ENCODE data around the gene BMPER.

- TF ChIP-seq RFX5 (IDR thresholded peaks at IDR 0.05; ENCODE audit: borderline replicate concordance, low read depth, low read length) = no peak
- no peak for TF ChIP-seq POLR2AphosphoS5 (IDR thresholded peaks at IDR 0.05; ENCODE audit: low read depth, low read length)
- TF ChIP-seq MAX (IDR thresholded peaks at IDR 0.05) = no peak
- TF ChIP-seq YY1 (IDR thresholded peaks at IDR 0.05; ENCODE audit: low read depth, low read length) = no peak
- no peak for TF ChIP-seq EP300 (IDR thresholded peaks at IDR 0.05; ENCODE audit: borderline replicate concordance in 1 of 2, low read depth in 2 of 2, low read length in 2 of 2)
- TF ChIP-seq EZH2 (IDR thresholded peaks at IDR 0.05; ENCODE audit: low read depth, low read length, severe bottlenecking) = no peak
- TF ChIP-seq CTCF (IDR thresholded peaks at IDR 0.05; ENCODE audit: control extremely low read depth in 1 of 3, insufficient read depth in 1 of 3, low read depth in 1 of 3, low read length in 3 of 3) = no peak
- TF ChIP-seq POLR2A (IDR thresholded peaks at IDR 0.05; ENCODE audit: control extremely low read depth in 1 of 2, low read depth in 2 of 2, low read length in 2 of 2) = no peak
These were observed 233.7 kb downstream of the BMPER start for GRCh38 chr7:34139086-34139485.

Data from H1 (cell line).